KMS-11 (cell line): ENCODE measurements around the gene SYT11.
"Not testable (repeated sequence)": the region's sequence is repeated elsewhere in the genome, so short reads cannot be mapped to it uniquely, and the experiment has no call there.

Source experiments
- H2AFZ ChIP-seq: fragments of 200-600 bp; sonication (generic); 2 replicates; pipeline ENCODE4 v1.6.1; 2016; ENCODE audit warnings: antibody characterized with exemption, mixed run types, low read depth
- H3K27ac ChIP-seq: fragments of 200-600 bp; sonication (generic); 2 replicates; pipeline ENCODE4 v1.6.1; 2016; ENCODE audit warnings: mild to moderate bottlenecking, mixed run types
- H3K27me3 ChIP-seq: fragments of 200-600 bp; sonication (generic); 2 replicates; pipeline ENCODE4 v1.6.1; 2017; ENCODE audit warnings: mild to moderate bottlenecking, low read depth, mixed run types, moderate library complexity; ENCODE audit not compliant: insufficient read depth
- H3K36me3 ChIP-seq: fragments of 200-600 bp; sonication (generic); 2 replicates; pipeline ENCODE4 v1.6.1; 2017; ENCODE audit warnings: mild to moderate bottlenecking, mixed run types; ENCODE audit not compliant: insufficient read depth
- H3K4me1 ChIP-seq: fragments of 200-600 bp; sonication (generic); 2 replicates; pipeline ENCODE4 v1.6.1; 2016; ENCODE audit warnings: mild to moderate bottlenecking, low read depth, mixed run types; ENCODE audit not compliant: poor library complexity, severe bottlenecking
- H3K4me2 ChIP-seq: fragments of 200-600 bp; sonication (generic); 2 replicates; pipeline ENCODE4 v1.7.0; 2016; ENCODE audit warnings: mild to moderate bottlenecking, mixed run types
- H3K4me3 ChIP-seq: fragments of 200-600 bp; sonication (generic); IDR thresholded peaks from 2 replicates; pipeline ENCODE4 v1.6.1; 2017; ENCODE audit warnings: low read depth, low read length, mixed read lengths; ENCODE audit not compliant: insufficient read depth
- H3K79me2 ChIP-seq: fragments of 200-600 bp; sonication (generic); 2 replicates; pipeline ENCODE4 v1.6.1; 2016; ENCODE audit warnings: low read depth, mixed run types; ENCODE audit not compliant: insufficient read depth
- H3K9ac ChIP-seq: fragments of 200-600 bp; sonication (generic); 2 replicates; pipeline ENCODE4 v1.6.1; 2016; ENCODE audit warnings: mild to moderate bottlenecking, mixed run types
- H4K20me1 ChIP-seq: fragments of 200-600 bp; sonication (generic); 2 replicates; pipeline ENCODE4 v1.6.1; 2016; ENCODE audit warnings: mild to moderate bottlenecking, mixed run types; ENCODE audit not compliant: insufficient read depth
- TF ChIP-seq, protein P1 (sequence below): fragments of 200-600 bp; sonication (generic); conservative IDR thresholded peaks from 2 replicates; pipeline ENCODE4 v1.6.1; 2017; ENCODE audit warnings: low read depth, mild to moderate bottlenecking, antibody characterized with exemption, low read length, moderate library complexity, mixed read lengths

Gene SYT11

DNA sequence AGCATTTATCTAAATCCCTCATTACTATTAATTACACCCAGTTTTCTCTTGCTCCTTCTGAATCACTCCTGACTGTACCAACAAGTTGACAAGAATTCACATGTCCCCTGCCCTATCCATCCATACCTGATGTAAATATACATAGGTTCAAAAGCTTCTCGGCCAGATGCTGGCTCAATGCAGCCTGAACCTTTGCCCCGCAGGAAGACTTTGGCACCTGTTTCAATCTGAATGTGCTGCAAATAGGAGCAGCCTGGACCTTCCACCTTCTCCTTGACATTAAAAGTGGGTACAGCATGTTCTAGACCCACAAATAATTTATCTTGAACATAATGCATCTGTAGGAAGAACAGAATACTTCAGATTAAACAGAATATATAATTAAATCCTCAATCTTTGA is 66.1 kb downstream of the SYT11 start:
- Histone ChIP-seq H3K4me2 (no peak overlapping the region), H3K27ac (no peak overlapping the region), H3K27me3 (no peaks in the 10 kb centered on the region), H3K79me2 (peaks cover 57% of the 10 kb centered on the region), H3K4me3 (no peak overlapping the region), H4K20me1 (peaks cover 5% of the 10 kb centered on the region), H3K36me3 (peaks cover 91% of the 10 kb centered on the region; the same call in 1 of the 2 replicates), H3K9ac (no peak overlapping the region), H2AFZ (no peak overlapping the region), H3K4me1 (peaks cover 12% of the 10 kb centered on the region)
- TF ChIP-seq, protein P1, sequence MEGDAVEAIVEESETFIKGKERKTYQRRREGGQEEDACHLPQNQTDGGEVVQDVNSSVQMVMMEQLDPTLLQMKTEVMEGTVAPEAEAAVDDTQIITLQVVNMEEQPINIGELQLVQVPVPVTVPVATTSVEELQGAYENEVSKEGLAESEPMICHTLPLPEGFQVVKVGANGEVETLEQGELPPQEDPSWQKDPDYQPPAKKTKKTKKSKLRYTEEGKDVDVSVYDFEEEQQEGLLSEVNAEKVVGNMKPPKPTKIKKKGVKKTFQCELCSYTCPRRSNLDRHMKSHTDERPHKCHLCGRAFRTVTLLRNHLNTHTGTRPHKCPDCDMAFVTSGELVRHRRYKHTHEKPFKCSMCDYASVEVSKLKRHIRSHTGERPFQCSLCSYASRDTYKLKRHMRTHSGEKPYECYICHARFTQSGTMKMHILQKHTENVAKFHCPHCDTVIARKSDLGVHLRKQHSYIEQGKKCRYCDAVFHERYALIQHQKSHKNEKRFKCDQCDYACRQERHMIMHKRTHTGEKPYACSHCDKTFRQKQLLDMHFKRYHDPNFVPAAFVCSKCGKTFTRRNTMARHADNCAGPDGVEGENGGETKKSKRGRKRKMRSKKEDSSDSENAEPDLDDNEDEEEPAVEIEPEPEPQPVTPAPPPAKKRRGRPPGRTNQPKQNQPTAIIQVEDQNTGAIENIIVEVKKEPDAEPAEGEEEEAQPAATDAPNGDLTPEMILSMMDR = no peak

DNA sequence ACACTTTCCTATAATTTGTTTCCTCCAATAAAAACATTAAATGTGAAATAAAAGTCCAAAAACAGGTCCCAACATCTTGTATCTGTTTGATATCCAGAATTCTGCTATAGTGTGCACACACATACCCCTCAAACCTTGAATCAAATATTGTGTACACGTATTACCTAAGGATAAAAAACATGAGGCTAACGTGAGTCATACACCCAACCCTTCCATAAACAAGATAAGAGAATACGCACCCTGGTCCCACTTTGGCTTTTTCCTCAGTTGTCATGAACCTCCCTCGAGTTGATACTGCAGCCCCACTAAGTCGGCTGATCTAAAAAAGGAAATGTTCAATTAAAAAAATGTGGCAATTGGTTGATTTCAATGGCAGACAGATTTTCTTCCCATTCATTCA is 69.7 kb downstream of the SYT11 start:
- H3K4me2 ChIP-seq = no peak overlapping the region
- H3K79me2 ChIP-seq = peaks cover 79% of the 10 kb centered on the region
- H3K4me3 ChIP-seq = no peak overlapping the region
- H3K27me3 ChIP-seq = no peaks in the 10 kb centered on the region
- TF ChIP-seq, protein P1 = no peak
- H3K4me1 ChIP-seq = peaks cover 43% of the 10 kb centered on the region
- H2AFZ ChIP-seq = no peak overlapping the region
- no peak overlapping the region for H3K9ac ChIP-seq
- no peak overlapping the region for H3K27ac ChIP-seq
- peaks cover 26% of the 10 kb centered on the region for H4K20me1 ChIP-seq
- peaks cover 79% of the 10 kb centered on the region; the same call in 1 of the 2 replicates for H3K36me3 ChIP-seq

DNA sequence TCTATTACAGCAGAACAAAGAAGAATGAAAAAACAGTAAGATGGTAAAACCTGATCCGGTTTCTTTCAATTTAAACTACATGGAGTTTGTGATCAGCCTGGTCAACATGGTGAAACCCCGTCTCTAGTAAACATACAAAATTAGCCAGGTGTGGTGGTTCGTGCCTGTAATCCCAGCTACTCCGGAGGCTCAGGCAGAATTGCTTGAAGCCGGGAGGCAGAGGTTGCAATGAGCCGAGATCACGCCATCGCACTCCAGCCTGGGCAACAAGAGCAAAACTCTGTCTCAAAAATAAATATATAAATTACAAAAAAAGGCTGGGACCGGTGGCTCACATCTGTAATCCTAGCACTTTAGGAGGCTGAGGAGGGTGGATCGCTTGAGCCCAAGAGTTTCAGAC is 71.4 kb downstream of the SYT11 start:
- not testable (repeated sequence) for H3K27me3 ChIP-seq, H2AFZ ChIP-seq, H3K4me3 ChIP-seq, H3K9ac ChIP-seq, H3K27ac ChIP-seq
- H4K20me1 ChIP-seq = peaks cover 26% of the 10 kb centered on the region
- peaks cover 48% of the 10 kb centered on the region for H3K4me1 ChIP-seq
- peaks cover 83% of the 10 kb centered on the region for H3K79me2 ChIP-seq
- H3K4me2 ChIP-seq = peak overlapping the region; percentile 93
- H3K36me3 ChIP-seq = peaks cover 64% of the 10 kb centered on the region; the same call in 1 of the 2 replicates

DNA sequence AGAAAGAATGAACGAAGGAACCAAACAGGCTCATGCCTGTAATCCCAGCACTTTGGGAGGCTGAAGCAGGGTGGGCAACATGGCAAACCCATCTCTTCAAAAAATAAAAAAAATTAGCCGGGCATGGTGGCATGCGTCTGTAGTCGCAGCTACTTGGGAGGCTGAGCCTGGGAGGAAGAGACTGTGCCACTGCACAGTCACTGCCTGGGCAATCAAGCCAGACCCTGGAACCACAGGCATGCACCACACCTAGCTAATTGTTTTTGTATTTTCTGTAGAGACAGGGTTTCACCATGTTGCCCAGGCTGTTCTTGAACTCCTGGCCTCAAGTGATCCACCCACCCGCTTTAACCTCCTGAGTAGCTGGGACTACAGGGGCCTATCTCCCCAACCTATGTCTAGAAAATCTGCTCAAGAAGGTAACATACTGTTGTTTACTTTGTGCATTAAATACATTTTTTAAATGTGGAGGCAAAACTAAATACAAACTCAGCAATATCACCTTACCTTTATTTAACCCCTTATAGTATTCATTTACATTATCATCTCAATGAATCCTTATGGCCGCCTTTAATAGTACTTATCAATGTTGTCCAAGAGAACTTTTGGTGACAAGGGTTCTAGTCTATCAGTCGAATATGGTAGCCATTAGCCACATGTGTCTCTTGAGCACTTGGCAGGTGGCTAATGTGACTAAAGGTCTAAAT is 72.1 kb downstream of the SYT11 start:
- Histone ChIP-seq H3K4me2 (peak overlapping the region; percentile 93), H3K4me1 (peaks cover 48% of the 10 kb centered on the region), H2AFZ (no peak overlapping the region), H4K20me1 (peaks cover 26% of the 10 kb centered on the region), H3K79me2 (peaks cover 77% of the 10 kb centered on the region), H3K4me3 (no peak overlapping the region), H3K36me3 (peaks cover 57% of the 10 kb centered on the region; the same call in 1 of the 2 replicates), H3K9ac (no peak overlapping the region), H3K27me3 (no peaks in the 10 kb centered on the region), H3K27ac (peak overlapping the region; percentile 0; the same call in 1 of the 2 replicates)
- TF ChIP-seq, protein P1 = no peak

DNA sequence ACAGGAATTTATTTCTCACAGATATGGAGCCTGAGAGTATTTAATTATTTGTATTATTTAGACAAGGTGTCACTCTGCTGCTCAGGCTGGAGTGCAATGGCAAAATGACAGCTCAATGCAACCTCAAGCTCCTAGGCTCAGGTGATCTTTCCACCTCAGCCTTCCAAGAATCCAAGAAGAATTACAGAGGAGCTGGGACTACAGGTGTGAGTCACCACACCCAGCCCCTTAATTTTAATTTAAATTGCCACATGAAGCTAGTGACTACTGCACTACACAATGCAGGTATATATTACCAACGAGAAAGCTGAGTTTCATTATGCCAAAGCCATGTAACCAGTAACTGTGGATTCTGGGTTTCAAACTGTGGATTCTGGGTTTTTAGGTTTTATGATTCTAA is 72.7 kb downstream of the SYT11 start:
- H3K4me1 ChIP-seq = peaks cover 48% of the 10 kb centered on the region
- H2AFZ ChIP-seq = no peak overlapping the region
- H3K4me3 ChIP-seq = no peak overlapping the region
- peaks cover 26% of the 10 kb centered on the region for H4K20me1 ChIP-seq
- no peak overlapping the region for H3K9ac ChIP-seq
- H3K27ac ChIP-seq = peak overlapping the region; percentile 0; the same call in 1 of the 2 replicates
- TF ChIP-seq, protein P1 = no peak; the same call in 1 of the 2 replicates
- H3K27me3 ChIP-seq = no peaks in the 10 kb centered on the region
- peak overlapping the region; percentile 93 for H3K4me2 ChIP-seq
- peaks cover 71% of the 10 kb centered on the region for H3K79me2 ChIP-seq
- peaks cover 51% of the 10 kb centered on the region; the same call in 1 of the 2 replicates for H3K36me3 ChIP-seq
